PC-9 (cell line): ENCODE measurements around the gene PALM3. TPM values are rescaled to one million over a fixed set of nuclear protein-coding genes. Genes with fewer than 3 reads are reported as not detected.

Experiments used
- BruUV-seq: library from RNA; stranded (reverse); fragments of 400-500 nt; replicated peaks from 2 replicates; lab custom pipeline; 2021; lab: Mats Ljungman, UMichigan
- CTCF ChIA-PET: fragments of 300-600 bp; sonication (Branson Sonifier 250); formaldehyde crosslinking; loops from one replicate; lab custom pipeline; 2022; ENCODE audit warnings: antibody characterized with exemption; lab: Charles Lee
- POLR2A ChIA-PET: fragments of 300-600 bp; sonication (Branson Sonifier 250); formaldehyde crosslinking; loops from one replicate; lab custom pipeline; 2022; ENCODE audit warnings: antibody characterized with exemption; ENCODE audit not compliant: unreplicated experiment; lab: Charles Lee
- DNase-seq, 2 experiments: peaks; one replicate each; pipeline versions ENCODE4 v3.0.0 to v3.0.0-alpha.2; 2015 to 2022; ENCODE audit warnings: mixed read lengths in 1 of 2
- H2AFZ ChIP-seq: fragments of 200-600 bp; sonication (generic); 2 replicates; pipeline ENCODE4 v1.8.1; 2017; ENCODE audit warnings: antibody characterized with exemption
- H3F3A ChIP-seq: fragments of 200-600 bp; sonication (generic); 2 replicates; pipeline ENCODE4 v1.8.1; 2017; ENCODE audit warnings: antibody characterized with exemption, mild to moderate bottlenecking, low read depth; ENCODE audit not compliant: insufficient read depth
- H3K27ac ChIP-seq: fragments of 200-600 bp; sonication (generic); 2 replicates; pipeline ENCODE4 v1.6.1; 2016; ENCODE audit warnings: mixed run types
- H3K27me3 ChIP-seq: fragments of 200-600 bp; sonication (generic); 2 replicates; pipeline ENCODE4 v1.6.1; 2016; ENCODE audit warnings: low read depth, mixed run types; ENCODE audit not compliant: insufficient read depth
- H3K36me3 ChIP-seq: fragments of 200-600 bp; sonication (generic); 2 replicates; pipeline ENCODE4 v1.6.1; 2016; ENCODE audit warnings: low read depth, mixed run types
- H3K4me1 ChIP-seq: fragments of 200-600 bp; sonication (generic); replicated peaks from 2 replicates; pipeline ENCODE4 v1.6.1; 2016; ENCODE audit warnings: mixed run types; ENCODE audit not compliant: insufficient read depth
- H3K4me2 ChIP-seq: fragments of 200-600 bp; sonication (generic); 2 replicates; pipeline ENCODE4 v1.6.1; 2017; ENCODE audit warnings: mixed run types
- H3K4me3 ChIP-seq: fragments of 200-600 bp; sonication (generic); 2 replicates; pipeline ENCODE4 v1.6.1; 2016; ENCODE audit warnings: mixed run types
- H3K79me2 ChIP-seq: fragments of 200-600 bp; sonication (generic); 2 replicates; pipeline ENCODE4 v1.6.1; 2017; ENCODE audit warnings: low read depth, mixed run types
- H3K9me2 ChIP-seq: fragments of 200-600 bp; sonication (generic); 2 replicates; pipeline ENCODE4 v1.8.1; 2017; ENCODE audit warnings: mild to moderate bottlenecking; ENCODE audit not compliant: insufficient read depth
- H3K9me3 ChIP-seq: fragments of 200-600 bp; sonication (generic); 2 replicates; pipeline ENCODE4 v1.8.1; 2016; ENCODE audit warnings: low read depth; ENCODE audit not compliant: insufficient read depth
- H4K20me1 ChIP-seq: fragments of 200-600 bp; sonication (generic); 2 replicates; pipeline ENCODE4 v1.8.1; 2017; ENCODE audit not compliant: insufficient read depth
- EZH2 ChIP-seq: fragments of 200-600 bp; sonication (generic); IDR thresholded peaks from 2 replicates; pipeline ENCODE4 v1.8.0; 2017; ENCODE audit warnings: antibody characterized with exemption, low read depth
- intact Hi-C: fragments of 100-400 bp; cut with micrococcal nuclease; formaldehyde crosslinking; loops from one replicate; pipeline ENCODE4 v1.10.0; 2022; ENCODE audit not compliant: unreplicated experiment
- total RNA-seq: library from RNA; stranded (reverse); gene quantifications from 2 replicates; pipeline ENCODE4 v1.2.3, GENCODE V29; 2021
- TF ChIP-seq, protein P1 (sequence below): fragments of 200-600 bp; sonication (generic); conservative IDR thresholded peaks from 2 replicates; pipeline ENCODE4 v1.6.1; 2017; ENCODE audit warnings: mixed run types, antibody characterized with exemption, mild to moderate bottlenecking, moderate library complexity

Gene PALM3
- total RNA-seq, 1 experiment from 2014 or later: 28.8 TPM

DNA sequence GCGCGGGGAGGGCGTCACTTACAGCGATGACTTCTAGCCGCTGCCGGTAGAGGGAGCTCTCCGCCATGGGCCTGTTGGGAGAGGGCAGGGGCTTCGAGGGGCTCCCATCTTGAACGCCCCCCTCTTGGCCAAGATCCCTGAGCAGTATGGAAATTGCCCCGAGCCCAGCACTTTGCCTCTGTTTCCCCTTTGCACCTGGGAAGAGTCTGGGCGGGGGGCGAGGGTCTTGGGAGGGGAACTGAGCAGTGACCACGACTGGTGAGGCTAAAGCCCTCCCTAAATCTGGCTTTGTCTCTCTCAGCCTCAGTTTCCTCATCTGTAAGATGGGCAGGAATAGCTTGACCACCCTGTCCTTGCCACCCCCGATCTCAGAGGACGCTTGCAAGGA, 2.8 kb downstream of the PALM3 start:
- no peaks in the 10 kb centered on the region for H3K27me3 ChIP-seq
- DNase-seq: no peak
- no peak overlapping the region for H3K4me2 ChIP-seq
- no peaks in the 10 kb centered on the region for H3K9me3 ChIP-seq
- H2AFZ ChIP-seq: no peak overlapping the region
- H3K79me2 ChIP-seq: no peaks in the 10 kb centered on the region
- no peak overlapping the region for H3K4me3 ChIP-seq
- POLR2A ChIA-PET: interaction anchor here (0.7 kb wide), 1 partner anchor 107 kb away, joined by 4 read pairs; the partner anchor contains the start of gene DCAF15
- H3K9me2 ChIP-seq: no peaks in the 10 kb centered on the region
- no peak overlapping the region for H3K27ac ChIP-seq
- no peaks in the 10 kb centered on the region for H3K36me3 ChIP-seq
- H4K20me1 ChIP-seq: no peaks in the 10 kb centered on the region
- peaks cover 21% of the 10 kb centered on the region for H3K4me1 ChIP-seq
- peaks cover 25% of the 10 kb centered on the region; the same call in 1 of the 2 replicates for H3F3A ChIP-seq
- CTCF ChIA-PET: interaction anchor here (0.6 kb wide), 1 partner anchor 169 kb away, joined by 3 read pairs; no protein-coding TSS in a partner anchor
- TF ChIP-seq, protein P1, sequence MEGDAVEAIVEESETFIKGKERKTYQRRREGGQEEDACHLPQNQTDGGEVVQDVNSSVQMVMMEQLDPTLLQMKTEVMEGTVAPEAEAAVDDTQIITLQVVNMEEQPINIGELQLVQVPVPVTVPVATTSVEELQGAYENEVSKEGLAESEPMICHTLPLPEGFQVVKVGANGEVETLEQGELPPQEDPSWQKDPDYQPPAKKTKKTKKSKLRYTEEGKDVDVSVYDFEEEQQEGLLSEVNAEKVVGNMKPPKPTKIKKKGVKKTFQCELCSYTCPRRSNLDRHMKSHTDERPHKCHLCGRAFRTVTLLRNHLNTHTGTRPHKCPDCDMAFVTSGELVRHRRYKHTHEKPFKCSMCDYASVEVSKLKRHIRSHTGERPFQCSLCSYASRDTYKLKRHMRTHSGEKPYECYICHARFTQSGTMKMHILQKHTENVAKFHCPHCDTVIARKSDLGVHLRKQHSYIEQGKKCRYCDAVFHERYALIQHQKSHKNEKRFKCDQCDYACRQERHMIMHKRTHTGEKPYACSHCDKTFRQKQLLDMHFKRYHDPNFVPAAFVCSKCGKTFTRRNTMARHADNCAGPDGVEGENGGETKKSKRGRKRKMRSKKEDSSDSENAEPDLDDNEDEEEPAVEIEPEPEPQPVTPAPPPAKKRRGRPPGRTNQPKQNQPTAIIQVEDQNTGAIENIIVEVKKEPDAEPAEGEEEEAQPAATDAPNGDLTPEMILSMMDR: no peak
- TF ChIP-seq EZH2: no peak
- BruUV-seq: no TSS peak
- intact Hi-C loops: no loop called here

DNA sequence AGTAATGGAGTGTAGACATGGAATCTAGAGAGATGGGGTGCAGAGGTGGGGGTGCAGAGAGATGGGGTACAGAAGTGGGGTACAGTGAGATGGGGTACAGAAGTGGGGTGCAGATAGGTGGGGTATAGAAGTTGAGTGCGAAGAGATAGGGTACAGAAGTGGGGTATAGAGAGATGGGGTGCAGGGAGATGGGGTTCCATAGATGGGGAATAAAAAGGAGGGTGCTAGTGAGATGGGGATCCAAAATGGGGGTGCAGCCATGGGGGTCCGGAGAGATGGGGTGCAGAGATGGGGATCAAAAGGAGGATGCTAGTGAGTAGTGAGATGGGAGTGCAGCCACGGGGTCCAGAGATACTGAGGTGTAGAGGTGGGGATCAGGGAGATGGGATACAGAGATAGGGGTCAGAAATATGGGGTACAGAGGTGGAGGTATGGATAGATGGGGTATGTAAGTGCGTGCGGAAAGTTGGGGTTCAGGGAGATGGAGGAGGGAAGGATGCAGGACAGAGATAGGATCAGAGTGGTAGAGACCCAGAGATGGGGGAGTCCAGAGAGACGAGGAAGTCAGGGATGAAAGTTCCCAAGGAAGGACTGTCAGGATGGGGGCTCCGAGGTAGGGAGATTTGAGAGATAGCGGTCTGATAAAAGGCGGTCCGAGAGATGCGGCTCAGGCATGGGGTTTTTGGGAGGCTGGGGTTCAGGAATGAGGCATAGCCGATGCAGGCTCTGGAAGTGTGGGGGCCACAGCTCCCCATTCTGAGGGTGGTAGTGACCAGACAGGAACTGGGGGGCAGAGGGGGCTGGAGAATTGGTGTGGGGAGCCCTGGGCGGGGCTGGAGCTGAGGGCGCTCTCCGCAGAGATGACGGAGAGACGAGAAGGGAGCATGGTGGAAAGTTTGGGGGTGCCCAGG, 3.4 kb downstream of the PALM3 start:
- H3K4me3 ChIP-seq: no peak overlapping the region
- no peaks in the 10 kb centered on the region for H3K9me2 ChIP-seq
- H3K4me2 ChIP-seq: no peak overlapping the region
- ChIA-PET POLR2A (no interaction called here), CTCF (no interaction called here)
- DNase-seq: no peak
- H3K4me1 ChIP-seq: peaks cover 21% of the 10 kb centered on the region
- no peaks in the 10 kb centered on the region for H3K36me3 ChIP-seq
- BruUV-seq: no TSS peak
- TF ChIP-seq EZH2: no peak
- TF ChIP-seq, protein P1: no peak
- intact Hi-C loops: no loop called here
- H3K9me3 ChIP-seq: no peaks in the 10 kb centered on the region
- H4K20me1 ChIP-seq: no peaks in the 10 kb centered on the region
- H3F3A ChIP-seq: peaks cover 25% of the 10 kb centered on the region; the same call in 1 of the 2 replicates
- no peaks in the 10 kb centered on the region for H3K79me2 ChIP-seq
- no peak overlapping the region for H3K27ac ChIP-seq
- no peaks in the 10 kb centered on the region for H3K27me3 ChIP-seq
- no peak overlapping the region for H2AFZ ChIP-seq

DNA sequence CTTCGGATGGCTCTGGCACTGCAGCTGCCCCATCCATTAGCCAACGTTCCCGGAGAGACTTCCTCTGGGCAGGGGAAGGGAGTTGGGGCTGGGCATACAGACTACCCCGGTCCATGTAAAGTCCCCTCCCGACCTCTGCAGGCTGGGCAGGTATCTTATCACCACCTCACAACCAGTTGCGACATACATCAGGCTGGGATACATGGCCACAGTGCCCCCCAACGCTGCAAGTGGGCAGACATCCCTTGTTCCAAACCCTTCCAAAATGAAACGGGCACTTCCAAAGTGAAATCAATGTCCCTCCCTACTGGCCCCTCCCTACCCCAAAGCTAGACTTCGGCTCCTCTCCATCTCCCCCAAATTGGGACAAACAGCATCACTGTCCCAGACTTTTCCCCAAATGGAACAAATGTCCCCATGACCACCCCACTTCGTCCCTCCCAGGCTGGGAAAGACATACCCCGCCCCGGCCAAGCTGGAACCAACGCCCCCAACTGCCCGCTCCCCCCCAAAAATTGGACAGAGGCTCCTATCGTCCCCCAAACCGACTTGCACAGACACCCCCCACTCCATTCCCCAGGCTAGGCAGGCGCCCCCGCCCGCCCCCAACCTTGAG, 5.0 kb downstream of the PALM3 start:
- Histone ChIP-seq H3F3A (peaks cover 13% of the 10 kb centered on the region; the same call in 1 of the 2 replicates), H3K9me3 (no peaks in the 10 kb centered on the region), H4K20me1 (no peaks in the 10 kb centered on the region), H3K79me2 (no peaks in the 10 kb centered on the region), H3K36me3 (no peaks in the 10 kb centered on the region), H3K27me3 (no peaks in the 10 kb centered on the region), H3K4me3 (no peak overlapping the region), H2AFZ (no peak overlapping the region), H3K4me2 (no peak overlapping the region), H3K9me2 (no peaks in the 10 kb centered on the region), H3K4me1 (peaks cover 10% of the 10 kb centered on the region), H3K27ac (no peak overlapping the region)
- ChIA-PET CTCF (no interaction called here), POLR2A (no interaction called here)
- no TSS peak for BruUV-seq
- intact Hi-C loops: no loop called here
- DNase-seq: no peak
- TF ChIP-seq, protein P1: no peak
- no peak for TF ChIP-seq EZH2
